Calu3 (cell line): ENCODE data around the gene ADGRG6. TPM values are rescaled to one million over a fixed set of nuclear protein-coding genes. Genes with fewer than 3 reads are reported as not detected.

Source experiments
- BruUV-seq: library from RNA; stranded (reverse); fragments of 400-500 nt; replicated peaks from 2 replicates; lab custom pipeline; 2021; lab: Mats Ljungman, UMichigan
- CTCF ChIA-PET: fragments of 300-600 bp; sonication (Branson Sonifier 250); formaldehyde crosslinking; loops from one replicate; lab custom pipeline; 2022; ENCODE audit warnings: antibody characterized with exemption; lab: Charles Lee
- DNase-seq: peaks from one replicate; pipeline ENCODE4 v3.0.0; 2022
- H3K27ac Mint-ChIP-seq: one replicate; pipeline ENCODE4 v1.8.0; 2022; ENCODE audit warnings: mixed read lengths; ENCODE audit not compliant: unreplicated experiment
- H3K27me3 Mint-ChIP-seq: one replicate; pipeline ENCODE4 v1.8.0; 2022; ENCODE audit warnings: mixed read lengths; ENCODE audit not compliant: unreplicated experiment
- H3K36me3 Mint-ChIP-seq: one replicate; pipeline ENCODE4 v1.8.0; 2022; ENCODE audit warnings: mild to moderate bottlenecking, moderate library complexity, mixed read lengths; ENCODE audit not compliant: insufficient read depth, unreplicated experiment
- H3K4me1 Mint-ChIP-seq: one replicate; pipeline ENCODE4 v1.8.0; 2022; ENCODE audit warnings: mild to moderate bottlenecking, low read depth, mixed read lengths; ENCODE audit not compliant: unreplicated experiment
- H3K4me3 Mint-ChIP-seq: one replicate; pipeline ENCODE4 v1.8.0; 2022; ENCODE audit warnings: mild to moderate bottlenecking, low read depth, moderate library complexity, mixed read lengths; ENCODE audit not compliant: unreplicated experiment
- H3K9me3 Mint-ChIP-seq: one replicate; pipeline ENCODE4 v1.8.0; 2022; ENCODE audit warnings: low read depth, mixed read lengths; ENCODE audit not compliant: unreplicated experiment
- CTCF ChIP-seq: fragments of 200-600 bp; IDR thresholded peaks from one replicate; pipeline ENCODE4 v1.8.0; 2022; ENCODE audit warnings: antibody characterized with exemption; ENCODE audit not compliant: unreplicated experiment
- intact Hi-C: fragments of 100-400 bp; cut with micrococcal nuclease; formaldehyde crosslinking; loops from one replicate; pipeline ENCODE4 v1.10.0; 2022; ENCODE audit not compliant: unreplicated experiment
- total RNA-seq: library from RNA; stranded (reverse); gene quantifications from 2 replicates; pipeline ENCODE4 v1.2.3, GENCODE V29; 2022

The ADGRG6 gene
- total RNA-seq, 1 experiment from 2014 or later, result 109 TPM

- H3K36me3 Mint-ChIP-seq, result no peaks in the 10 kb centered on the region
- intact Hi-C loops, result no loop called here
- CTCF ChIA-PET, result interaction anchor here (0.6 kb wide), 1 partner anchor 653 kb away, joined by 4 read pairs; no protein-coding TSS in a partner anchor
- H3K27me3 Mint-ChIP-seq, result no peaks in the 10 kb centered on the region
- BruUV-seq, result no TSS peak
- TF ChIP-seq CTCF, result no peak
- DNase-seq, result no peak
- no peak overlapping the region for H3K27ac Mint-ChIP-seq
- no peak overlapping the region for H3K4me3 Mint-ChIP-seq
- peaks cover under 1% of the 10 kb centered on the region for H3K4me1 Mint-ChIP-seq
- no peaks in the 10 kb centered on the region for H3K9me3 Mint-ChIP-seq
Measured at GRCh38 chr6:142333431-142333830, 31.6 kb downstream of the ADGRG6 start.

GRCh38 chr6:142334294-142334693, 32.5 kb downstream of the ADGRG6 start:
- H3K27me3 Mint-ChIP-seq, result no peaks in the 10 kb centered on the region
- BruUV-seq, result no TSS peak
- no peak for TF ChIP-seq CTCF
- H3K27ac Mint-ChIP-seq, result no peak overlapping the region
- no peaks in the 10 kb centered on the region for H3K36me3 Mint-ChIP-seq
- no peaks in the 10 kb centered on the region for H3K9me3 Mint-ChIP-seq
- no peak overlapping the region for H3K4me3 Mint-ChIP-seq
- intact Hi-C loops, result no loop called here
- CTCF ChIA-PET, result no interaction called here
- no peak for DNase-seq
- peaks cover 5% of the 10 kb centered on the region for H3K4me1 Mint-ChIP-seq

- peaks cover 6% of the 10 kb centered on the region for H3K4me1 Mint-ChIP-seq
- no peak for DNase-seq
- H3K36me3 Mint-ChIP-seq, result peaks cover 5% of the 10 kb centered on the region
- H3K27ac Mint-ChIP-seq, result no peak overlapping the region
- TF ChIP-seq CTCF, result no peak
- intact Hi-C loops, result no loop called here
- no peaks in the 10 kb centered on the region for H3K9me3 Mint-ChIP-seq
- H3K4me3 Mint-ChIP-seq, result no peak overlapping the region
- H3K27me3 Mint-ChIP-seq, result no peaks in the 10 kb centered on the region
- no TSS peak for BruUV-seq
- CTCF ChIA-PET, result no interaction called here
Measured at GRCh38 chr6:142335415-142335814, 33.6 kb downstream of the ADGRG6 start.

- H3K27ac Mint-ChIP-seq, result no peak overlapping the region
- CTCF ChIA-PET, result no interaction called here
Measured at GRCh38 chr6:142336183-142336582, 34.4 kb downstream of the ADGRG6 start.

More at GRCh38 chr6:142336183-142336582, 34.4 kb downstream of the ADGRG6 start:
- H3K4me3 Mint-ChIP-seq, result no peak overlapping the region
- no peak for TF ChIP-seq CTCF
- no TSS peak for BruUV-seq
- H3K27me3 Mint-ChIP-seq, result no peaks in the 10 kb centered on the region
- intact Hi-C loops, result no loop called here
- peaks cover 13% of the 10 kb centered on the region for H3K4me1 Mint-ChIP-seq
- H3K36me3 Mint-ChIP-seq, result peaks cover 5% of the 10 kb centered on the region
- no peaks in the 10 kb centered on the region for H3K9me3 Mint-ChIP-seq
- no peak for DNase-seq
